OCI-LY1 (cell line): ENCODE results near the gene KANK4.

Experiments
- CTCF ChIP-seq: fragments of 200-600 bp; sonication (generic), shearing (Covaris generic); IDR thresholded peaks from 2 replicates; pipeline ENCODE4 v1.5.1; 2017; ENCODE audit warnings: mild to moderate bottlenecking, antibody characterized with exemption, low read length, moderate library complexity, mixed read lengths
- EZH2 ChIP-seq: fragments of 200-600 bp; sonication (generic), shearing (Covaris generic); IDR thresholded peaks from 2 replicates; pipeline ENCODE4 v1.8.0; 2017; ENCODE audit warnings: borderline replicate concordance, mixed run types, mild to moderate bottlenecking, antibody characterized with exemption, low read length, moderate library complexity, mixed read lengths

- TF ChIP-seq CTCF: no peak
- TF ChIP-seq EZH2: no peak
These were observed 58.5 kb downstream of the KANK4 start for GRCh38 chr1:62260688-62261087.
